ENCODE results near the gene IDH2.

GRCh38 chr15:90065682-90066049 is 36.6 kb downstream of the IDH2 start:
- TF ChIP-seq CTCF (IDR thresholded peaks at IDR 0.05; ENCODE audit: extremely low read depth in 1 of 2, insufficient read depth in 1 of 2, low read depth in 1 of 2, low read length in 2 of 2) (no peak), EZH2 (IDR thresholded peaks at IDR 0.05; ENCODE audit: borderline replicate concordance, low read depth, low read length, severe bottlenecking) (no peak), MYC (IDR thresholded peaks at IDR 0.05; ENCODE audit: low read depth, low read length) (no peak)

All from endothelial cell of umbilical vein (primary cell).